ENCODE data around the gene FOXP2. TPM values are rescaled to one million over a fixed set of nuclear protein-coding genes. Genes with fewer than 3 reads are reported as not detected.

Gene FOXP2
- total RNA-seq, 2 experiments from 2014 or later: not detected

DNA sequence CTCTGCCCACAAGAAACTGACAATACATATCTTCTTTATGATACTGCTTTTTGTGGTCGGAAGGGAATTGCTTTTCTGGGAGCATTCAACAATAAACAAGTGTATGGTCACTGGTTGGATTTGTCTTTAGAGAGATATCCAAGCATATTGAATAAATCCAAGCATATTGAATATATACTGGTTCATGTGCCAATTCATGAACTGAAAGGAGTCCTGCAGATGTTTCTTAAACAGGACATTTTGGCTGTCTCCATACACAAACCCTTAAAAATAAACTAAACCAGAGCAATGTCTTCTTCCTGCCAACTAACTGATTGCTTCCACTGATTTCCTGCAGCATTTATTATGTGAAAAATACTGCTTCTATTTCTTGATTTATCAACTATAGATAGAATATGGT is 173.9 kb downstream of the FOXP2 start:
- no TSS peak for BruUV-seq (replicated peaks)
- H3K9me2 ChIP-seq (ENCODE audit: insufficient read depth, low read length): no peaks in the 10 kb centered on the region
- no peak overlapping the region for H3K4me2 ChIP-seq (ENCODE audit: low read length)
- no peak overlapping the region for H3K27ac ChIP-seq (ENCODE audit: low read depth, low read length, poor library complexity, severe bottlenecking)
- intact Hi-C loops (cut with micrococcal nuclease; ENCODE audit: unreplicated experiment): no loop called here
- no peak for TF ChIP-seq CTCF (conservative IDR thresholded peaks at IDR 0.05; ENCODE audit: low read length)
- TF ChIP-seq EZH2phosphoT487 (IDR thresholded peaks at IDR 0.05; ENCODE audit: borderline replicate concordance, low read depth, low read length): no peak
- H2AFZ ChIP-seq (ENCODE audit: low read length): no peak overlapping the region
- H3K4me3 ChIP-seq (ENCODE audit: low read depth, low read length, poor library complexity, severe bottlenecking): no peak overlapping the region
- POLR2A ChIA-PET: no interaction called here
- H3K4me1 ChIP-seq (ENCODE audit: insufficient read depth, low read length, poor library complexity, severe bottlenecking): no peaks in the 10 kb centered on the region
- DNase-seq (ENCODE audit: low spot score): no peak
- no peaks in the 10 kb centered on the region for H3K36me3 ChIP-seq (ENCODE audit: insufficient read depth, low read length)
- no peaks in the 10 kb centered on the region for H3K9me3 ChIP-seq (ENCODE audit: low read length)
- no peaks in the 10 kb centered on the region for H3K79me2 ChIP-seq (ENCODE audit: insufficient read depth, low read depth, low read length)
- CTCF ChIA-PET (ENCODE audit: unreplicated experiment): no interaction called here
- no peaks in the 10 kb centered on the region for H4K20me1 ChIP-seq (ENCODE audit: insufficient read depth, low read length)

DNA sequence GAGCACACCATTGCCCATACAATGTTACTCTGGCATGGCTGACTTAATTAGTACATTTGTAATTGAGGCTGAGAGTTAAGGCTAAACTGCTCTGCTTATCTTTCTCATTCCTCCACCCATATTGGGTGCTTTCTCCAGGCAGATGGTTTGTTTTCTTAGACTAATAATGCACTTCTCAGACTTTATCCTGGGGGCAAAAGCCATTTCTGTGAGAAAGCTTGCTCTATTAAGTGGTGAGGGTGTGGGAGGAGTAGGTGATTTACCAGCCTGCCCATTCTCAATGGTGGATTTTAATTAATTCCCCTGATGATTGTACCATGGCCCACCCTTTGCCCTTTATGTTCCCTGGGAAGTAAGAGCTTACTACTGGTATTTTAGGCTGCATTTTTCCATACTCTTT is 174.8 kb downstream of the FOXP2 start:
- no peaks in the 10 kb centered on the region for H3K4me1 ChIP-seq (ENCODE audit: insufficient read depth, low read length, poor library complexity, severe bottlenecking)
- no peaks in the 10 kb centered on the region for H3K36me3 ChIP-seq (ENCODE audit: insufficient read depth, low read length)
- DNase-seq (ENCODE audit: low spot score): no peak
- no peak overlapping the region for H3K27ac ChIP-seq (ENCODE audit: low read depth, low read length, poor library complexity, severe bottlenecking)
- H3K4me2 ChIP-seq (ENCODE audit: low read length): no peak overlapping the region
- no peaks in the 10 kb centered on the region for H4K20me1 ChIP-seq (ENCODE audit: insufficient read depth, low read length)
- no peaks in the 10 kb centered on the region for H3K9me2 ChIP-seq (ENCODE audit: insufficient read depth, low read length)
- H3K79me2 ChIP-seq (ENCODE audit: insufficient read depth, low read depth, low read length): no peaks in the 10 kb centered on the region
- no peak for TF ChIP-seq CTCF (conservative IDR thresholded peaks at IDR 0.05; ENCODE audit: low read length)
- no peak for TF ChIP-seq EZH2phosphoT487 (IDR thresholded peaks at IDR 0.05; ENCODE audit: borderline replicate concordance, low read depth, low read length)
- CTCF ChIA-PET (ENCODE audit: unreplicated experiment): no interaction called here
- intact Hi-C loops (cut with micrococcal nuclease; ENCODE audit: unreplicated experiment): no loop called here
- no peaks in the 10 kb centered on the region for H3K9me3 ChIP-seq (ENCODE audit: low read length)
- no peak overlapping the region for H2AFZ ChIP-seq (ENCODE audit: low read length)
- no TSS peak for BruUV-seq (replicated peaks)
- POLR2A ChIA-PET: no interaction called here
- no peak overlapping the region for H3K4me3 ChIP-seq (ENCODE audit: low read depth, low read length, poor library complexity, severe bottlenecking)

GRCh38 chr7:114590298-114590697 is 175.7 kb downstream of the FOXP2 start:
- Histone ChIP-seq H3K27ac (ENCODE audit: low read depth, low read length, poor library complexity, severe bottlenecking) (no peak overlapping the region), H3K79me2 (ENCODE audit: insufficient read depth, low read depth, low read length) (no peaks in the 10 kb centered on the region), H3K4me2 (ENCODE audit: low read length) (no peak overlapping the region), H2AFZ (ENCODE audit: low read length) (no peak overlapping the region), H4K20me1 (ENCODE audit: insufficient read depth, low read length) (no peaks in the 10 kb centered on the region), H3K9me3 (ENCODE audit: low read length) (no peaks in the 10 kb centered on the region), H3K4me1 (ENCODE audit: insufficient read depth, low read length, poor library complexity, severe bottlenecking) (no peaks in the 10 kb centered on the region), H3K4me3 (ENCODE audit: low read depth, low read length, poor library complexity, severe bottlenecking) (no peak overlapping the region), H3K36me3 (ENCODE audit: insufficient read depth, low read length) (no peaks in the 10 kb centered on the region), H3K9me2 (ENCODE audit: insufficient read depth, low read length) (no peaks in the 10 kb centered on the region)
- no peak for DNase-seq (ENCODE audit: low spot score)
- BruUV-seq (replicated peaks): no TSS peak
- TF ChIP-seq CTCF (conservative IDR thresholded peaks at IDR 0.05; ENCODE audit: low read length) (no peak), EZH2phosphoT487 (IDR thresholded peaks at IDR 0.05; ENCODE audit: borderline replicate concordance, low read depth, low read length) (no peak)
- ChIA-PET POLR2A (no interaction called here), CTCF (ENCODE audit: unreplicated experiment) (no interaction called here)
- intact Hi-C loops (cut with micrococcal nuclease; ENCODE audit: unreplicated experiment): no loop called here

All from OCI-LY7 (cell line).